Endothelial cell of umbilical vein (primary cell): ENCODE results near the gene CLIC4. TPM values are rescaled to one million over a fixed set of nuclear protein-coding genes. Genes with fewer than 3 reads are reported as not detected.

Source experiments
- BruUV-seq: library from RNA; stranded (reverse); fragments of 400-500 nt; replicated peaks from 2 replicates; lab custom pipeline; 2021; lab: Mats Ljungman, UMichigan
- CTCF ChIA-PET: fragments of 300-600, 350-600 bp; sonication (Branson Sonifier 250); formaldehyde crosslinking; loops from one replicate; lab custom pipeline; 2021; ENCODE audit warnings: antibody characterized with exemption, inconsistent platforms; lab: Charles Lee
- POLR2A ChIA-PET: fragments of 300-600, 350-600 bp; sonication (Branson Sonifier 250); formaldehyde crosslinking; loops from one replicate; lab custom pipeline; 2021; ENCODE audit warnings: antibody characterized with exemption, inconsistent platforms; lab: Charles Lee
- DNase-seq: peaks from one replicate; pipeline ENCODE4 v3.0.0-alpha.2; 2011; ENCODE audit warnings: low read depth, low spot score
- FAIRE-seq: peaks from 2 replicates; lab custom pipeline; 2011; peaks lifted over from hg19 to GRCh38; lab: Jason Lieb, UNC
- H2AFZ ChIP-seq: 2 replicates; pipeline ENCODE4 v1.6.0; 2012; ENCODE audit warnings: low read depth, low read length, control low read depth, inconsistent platforms
- H3K27ac ChIP-seq: 2 replicates; pipeline ENCODE4 v1.5.1; 2011; ENCODE audit warnings: low read depth, mild to moderate bottlenecking, control low read depth, low read length, moderate library complexity; ENCODE audit not compliant: insufficient read depth
- H3K27me3 ChIP-seq, 2 experiments: 2 replicates each; pipeline versions ENCODE4 v1.6.0 to v1.6.1; 2011; ENCODE audit warnings: low read length in 2 of 2, mixed read lengths in 1 of 2; ENCODE audit not compliant: control insufficient read depth in 2 of 2, insufficient read depth in 2 of 2
- H3K36me3 ChIP-seq, 2 experiments: 2 replicates in 1 of 2; 3 replicates in 1 of 2; pipeline ENCODE4 v1.5.1; 2011; ENCODE audit warnings: low read length in 2 of 2, mild to moderate bottlenecking in 1 of 2, moderate library complexity in 1 of 2; ENCODE audit not compliant: control insufficient read depth in 2 of 2, insufficient read depth in 2 of 2; ENCODE audit errors: extremely low read depth in 1 of 2
- H3K4me1 ChIP-seq: 3 replicates; pipeline ENCODE4 v1.5.1; 2011; ENCODE audit warnings: mild to moderate bottlenecking, low read length; ENCODE audit not compliant: control insufficient read depth, insufficient read depth; ENCODE audit errors: extremely low read depth
- H3K4me2 ChIP-seq: 2 replicates; pipeline ENCODE4 v1.6.1; 2011; ENCODE audit warnings: low read length, control low read depth, mixed read lengths; ENCODE audit not compliant: insufficient read depth
- H3K4me3 ChIP-seq, 3 experiments: fragments of 200-600 bp in 1 of 3; sonication (generic), shearing (Covaris generic) in 1 of 3; replicated peaks in 1 of 3; 2 replicates each; pipeline ENCODE4 v1.5.1; 2011 to 2016; ENCODE audit warnings: control low read depth in 3 of 3, low read length in 3 of 3, mild to moderate bottlenecking in 2 of 3, inconsistent platforms in 1 of 3, low read depth in 1 of 3, moderate library complexity in 1 of 3; ENCODE audit not compliant: insufficient read depth in 1 of 3
- H3K79me2 ChIP-seq: 2 replicates; pipeline ENCODE4 v1.6.0; 2012; ENCODE audit warnings: low read length, inconsistent platforms; ENCODE audit not compliant: control insufficient read depth, insufficient read depth
- H3K9ac ChIP-seq: replicated peaks from 2 replicates; pipeline ENCODE3; 2011; ENCODE audit warnings: low read length, control low read depth; ENCODE audit not compliant: insufficient read depth; ENCODE audit errors: extremely low read depth
- H3K9me1 ChIP-seq: replicated peaks from 3 replicates; pipeline ENCODE4 v1.6.0; 2011; ENCODE audit warnings: mild to moderate bottlenecking, low read length; ENCODE audit not compliant: control insufficient read depth, insufficient read depth; ENCODE audit errors: extremely low read depth
- H3K9me3 ChIP-seq: replicated peaks from 2 replicates; pipeline ENCODE4 v1.5.1; 2012; ENCODE audit warnings: low read length, inconsistent platforms; ENCODE audit not compliant: control insufficient read depth, insufficient read depth
- H4K20me1 ChIP-seq: replicated peaks from 2 replicates; pipeline ENCODE3; 2011; ENCODE audit warnings: mild to moderate bottlenecking, low read length; ENCODE audit not compliant: control insufficient read depth, insufficient read depth; ENCODE audit errors: extremely low read depth
- CTCF ChIP-seq, 2 donors: IDR thresholded peaks; 1 replicate in 1 of 2; 2 replicates in 1 of 2; pipeline ENCODE4 v1.5.1; 2011; ENCODE audit warnings: low read length in 2 of 2, mild to moderate bottlenecking in 2 of 2, moderate library complexity in 2 of 2, control low read depth in 1 of 2, inconsistent platforms in 1 of 2, low read depth in 1 of 2; ENCODE audit not compliant: insufficient read depth in 1 of 2; ENCODE audit errors: extremely low read depth in 1 of 2
- EZH2 ChIP-seq: IDR thresholded peaks from 2 replicates; pipeline ENCODE4 v1.6.1; 2012; ENCODE audit warnings: borderline replicate concordance, low read depth, mild to moderate bottlenecking, moderate library complexity, low read length, inconsistent platforms; ENCODE audit not compliant: severe bottlenecking
- JUN ChIP-seq: IDR thresholded peaks from 2 replicates; pipeline ENCODE4 v1.6.1; 2011; ENCODE audit warnings: borderline replicate concordance, low read depth; ENCODE audit not compliant: insufficient read length, insufficient read depth
- POLR2A ChIP-seq: IDR thresholded peaks from 2 replicates; pipeline ENCODE4 v1.6.1; 2012; ENCODE audit warnings: low read depth, mild to moderate bottlenecking, control low read depth, low read length
- POLR2AphosphoS5 ChIP-seq: IDR thresholded peaks from 2 replicates; pipeline ENCODE4 v1.6.1; 2012; ENCODE audit warnings: low read depth, mild to moderate bottlenecking, control low read depth, low read length, moderate library complexity; ENCODE audit not compliant: insufficient read depth
- dilution Hi-C: fragments of 300-500 bp; cut with MboI; formaldehyde crosslinking; loops from one replicate; pipeline ENCODE4 v1.15.0; 2019; ENCODE audit warnings: low sequenced_read_pairs; ENCODE audit not compliant: extremely low pct_ligation_motif_present
- intact Hi-C: fragments of 100-400 bp; cut with micrococcal nuclease; formaldehyde crosslinking; loops from one replicate; pipeline ENCODE4 v1.10.0; 2022
- polyA plus RNA-seq, 4 experiments: library from polyadenylated mRNA; depleted of rRNA in 3 of 4; stranded (reverse) in 3 of 4; unstranded in 1 of 4; fragments of >200 nt; gene quantifications; 2 replicates each; pipeline versions ENCODE4 v1.2.1 to v1.2.3, GENCODE V29; 2011 to 2012; ENCODE audit warnings: missing spikeins in 1 of 4
- total RNA-seq: library from RNA; stranded (reverse); gene quantifications from 2 replicates; pipeline ENCODE4 v1.2.3, GENCODE V29; 2021

The CLIC4 gene
- total and polyA plus RNA-seq, 2 donors (not counting 3 experiments of a cell fraction or from before 2014, with no cell fraction given), result 97.5 to 330 TPM

GRCh38 chr1:24743404-24744211 is 1.6 kb upstream of the CLIC4 start:
- Histone ChIP-seq H3K4me3 (no peak overlapping the region), H2AFZ (peak overlapping the region; percentile 21), H3K27ac (no peak overlapping the region), H3K4me2 (no peak overlapping the region), H3K27me3 (no peaks in the 10 kb centered on the region), H3K79me2 (peaks cover 34% of the 10 kb centered on the region), H3K36me3 (no peaks in the 10 kb centered on the region), H3K9ac (no peak overlapping the region), H3K4me1 (peaks cover 30% of the 10 kb centered on the region), H3K9me3 (no peaks in the 10 kb centered on the region), H3K9me1 (no peaks in the 10 kb centered on the region), H4K20me1 (peaks cover 2% of the 10 kb centered on the region)
- dilution Hi-C loops, result no loop called here
- ChIA-PET POLR2A (interaction anchor here (4.1 kb wide), 1 partner anchor 18 kb away, joined by 42 read pairs; no protein-coding TSS in a partner anchor), CTCF (interaction anchor here (1.1 to 5.1 kb wide), 7 partner anchors 11 to 91 kb away, joined by 3 to 90 read pairs (median 12); no protein-coding TSS in a partner anchor)
- TF ChIP-seq POLR2AphosphoS5 (no peak), EZH2 (no peak), POLR2A (no peak), JUN (no peak), CTCF (IDR thresholded peaks at IDR 0.05; ENCODE audit: extremely low read depth in 1 of 2, insufficient read depth in 1 of 2, low read depth in 1 of 2, low read length in 2 of 2) (no peak)
- no TSS peak for BruUV-seq
- FAIRE-seq (peak; percentile 55), DNase-seq (peak; percentile 39)
- intact Hi-C loops, result no loop called here
